Activated naive CD4-positive, alpha-beta T cell treated with anti-CD3 and anti-CD28 coated beads, Interleukin-2, amount 50 U/mL, for 16 hours (primary cell): Measurements from ENCODE around the gene SMIM30.
"Not testable (repeated sequence)": the region's sequence is repeated elsewhere in the genome, so short reads cannot be mapped to it uniquely, and the experiment has no call there.

Experiments
- DNase-seq: peaks from one replicate; pipeline ENCODE4 v3.0.0-alpha.2; 2020

SMIM30 gene, protein sequence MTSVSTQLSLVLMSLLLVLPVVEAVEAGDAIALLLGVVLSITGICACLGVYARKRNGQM

GRCh38 chr7:113118074-113118959 is at the start of gene SMIM30:
Gene SMIM30, minus strand, starts transcription at chr7:113118554. Its CDS starts 976 bp downstream, at chr7:113117578.
- DNase-seq: peak; percentile 90

DNA sequence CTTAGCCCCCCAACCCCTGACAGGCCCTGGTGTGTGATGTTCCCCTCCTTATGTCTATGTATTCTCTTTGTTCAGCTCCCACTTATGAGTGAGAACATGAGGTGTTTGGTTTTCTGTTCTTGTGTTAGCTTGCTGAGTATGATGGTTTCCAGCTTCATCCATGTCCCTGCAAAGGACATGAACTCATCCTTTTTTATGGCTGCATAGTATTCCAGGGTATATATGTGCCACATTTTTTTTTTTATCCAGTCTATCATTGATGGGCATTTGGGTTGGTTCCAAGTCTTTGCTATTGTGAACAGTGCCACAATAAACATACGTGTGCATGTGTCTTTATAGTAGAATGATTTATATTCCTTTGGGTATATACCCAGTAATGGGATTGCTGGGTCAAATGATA is 47.8 kb upstream of the SMIM30 start:
- DNase-seq: not testable (repeated sequence)

DNA sequence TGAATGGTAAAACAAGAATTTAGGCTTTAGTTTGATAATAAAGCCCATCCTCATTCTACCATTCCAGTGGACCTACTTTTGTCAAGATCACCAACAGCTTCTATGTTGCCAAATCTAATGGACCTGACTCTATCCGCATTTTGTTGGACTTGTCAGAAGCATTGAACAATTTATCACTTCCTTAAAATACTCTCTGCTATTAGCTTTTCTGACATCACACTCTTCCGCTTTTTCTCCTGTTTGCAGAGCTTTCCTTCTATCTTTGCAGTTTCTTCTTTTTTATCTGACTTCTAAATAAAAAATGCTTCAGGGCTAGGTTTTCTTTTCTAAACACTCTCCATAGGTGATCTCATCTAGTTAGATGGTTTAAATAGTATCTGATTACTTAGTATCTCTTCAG is 42.7 kb upstream of the SMIM30 start:
- DNase-seq: no peak

DNA sequence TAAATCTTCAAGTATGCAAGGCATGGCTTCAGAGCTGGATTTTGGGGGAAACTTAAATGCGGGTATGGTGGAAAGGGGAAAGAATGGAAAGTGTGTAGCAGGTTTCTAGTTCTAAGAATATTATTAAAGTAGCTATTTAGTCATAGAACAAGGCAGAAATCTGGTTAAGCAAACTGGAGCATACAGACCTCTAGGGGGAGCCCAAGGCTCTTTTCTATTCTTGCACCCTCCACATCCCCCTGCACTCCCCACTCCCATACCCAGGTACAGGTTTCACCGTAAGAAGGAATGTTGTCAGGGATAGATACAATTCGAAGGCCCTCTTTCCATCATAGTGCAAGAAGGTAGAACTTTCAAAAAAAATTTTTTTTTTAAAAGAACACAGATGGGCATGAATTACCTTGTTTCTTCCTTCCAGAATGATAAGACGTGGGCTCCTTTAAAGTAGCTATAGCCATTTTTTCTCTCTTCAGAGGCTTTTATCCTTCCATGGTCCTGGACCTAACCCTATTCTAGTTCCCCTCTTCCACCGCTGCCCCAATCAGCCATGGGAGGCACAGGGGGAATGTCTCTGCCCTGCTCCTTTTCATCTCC is 41.5 kb upstream of the SMIM30 start:
- no peak for DNase-seq

- no peak for DNase-seq
Observed at GRCh38 chr7:113158756-113159155, 40.4 kb upstream of the SMIM30 start.

- no peak for DNase-seq
Observed at GRCh38 chr7:113154117-113154516, 35.8 kb upstream of the SMIM30 start.

- DNase-seq: no peak
Observed at GRCh38 chr7:113144817-113145216, 26.5 kb upstream of the SMIM30 start.

DNA sequence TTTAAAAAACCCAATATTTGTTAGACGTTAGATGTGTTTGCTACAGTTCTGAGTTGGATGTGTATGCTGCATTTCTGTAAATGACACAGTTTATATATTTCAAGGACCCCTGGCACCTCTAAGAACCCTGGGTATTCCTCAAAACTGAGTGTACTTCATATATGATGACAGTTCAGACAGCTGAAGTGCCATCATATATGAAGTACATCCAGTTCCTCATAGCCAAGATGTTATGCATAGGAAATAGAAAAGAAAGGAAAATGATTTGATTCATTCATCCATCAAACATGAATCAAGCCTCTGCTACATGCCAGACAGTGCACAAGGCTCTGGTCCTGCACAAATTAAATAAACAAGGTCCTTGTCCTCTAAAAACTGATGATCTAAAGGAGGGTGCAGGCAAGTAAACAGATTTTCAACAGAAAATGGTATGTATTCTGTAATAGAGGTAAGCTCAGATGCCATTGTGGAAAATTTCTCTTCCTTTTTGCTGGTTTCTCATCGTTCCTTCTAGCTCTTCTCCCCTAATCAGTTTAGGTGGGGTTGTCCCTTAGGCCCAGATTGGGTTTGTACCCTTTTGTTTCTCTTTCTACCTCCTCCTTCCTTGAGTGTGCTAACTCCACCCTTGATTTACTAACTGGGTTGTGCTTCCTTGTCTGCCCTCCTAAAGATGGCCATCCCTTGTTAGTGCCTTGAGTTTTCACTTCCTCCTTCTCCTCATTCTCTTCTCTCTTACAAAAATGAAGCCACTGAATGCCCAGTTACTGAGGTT is 25.3 kb upstream of the SMIM30 start:
- DNase-seq: no peak

DNA sequence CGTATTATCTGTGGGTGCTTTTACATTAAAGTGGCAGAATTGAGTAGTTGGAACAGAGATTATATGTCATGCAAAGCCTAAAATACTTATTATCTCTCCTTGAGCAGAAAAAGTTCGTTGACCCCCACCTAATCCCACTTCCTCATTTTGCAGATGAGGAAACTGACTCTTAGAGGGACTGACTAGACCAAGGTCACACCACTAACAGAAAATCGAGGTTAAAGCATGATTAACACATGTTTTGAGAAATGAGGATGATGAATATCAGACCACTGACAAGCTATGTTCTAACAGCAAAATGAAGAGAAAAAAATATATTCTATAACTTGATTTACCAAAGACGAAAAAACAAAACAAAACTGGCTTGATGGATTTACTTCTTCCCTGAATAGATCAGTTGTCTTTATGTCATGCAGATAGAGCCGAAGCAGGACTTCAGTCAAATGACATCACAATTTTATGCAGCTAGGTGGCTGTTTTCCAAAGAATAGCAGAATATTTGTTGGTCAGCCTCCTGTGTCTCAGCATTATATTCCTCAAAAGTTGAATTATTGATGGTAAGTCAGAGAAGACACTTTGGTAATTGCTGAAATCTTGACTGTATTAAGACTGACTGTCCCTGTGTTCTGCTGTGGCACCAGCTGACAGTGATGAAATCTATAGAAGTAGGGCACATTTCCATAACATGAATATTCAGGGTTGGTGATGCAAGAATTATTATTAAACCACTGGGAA is 24.2 kb upstream of the SMIM30 start:
- DNase-seq: no peak

GRCh38 chr7:113141803-113142202 is 23.4 kb upstream of the SMIM30 start:
- DNase-seq: no peak

DNA sequence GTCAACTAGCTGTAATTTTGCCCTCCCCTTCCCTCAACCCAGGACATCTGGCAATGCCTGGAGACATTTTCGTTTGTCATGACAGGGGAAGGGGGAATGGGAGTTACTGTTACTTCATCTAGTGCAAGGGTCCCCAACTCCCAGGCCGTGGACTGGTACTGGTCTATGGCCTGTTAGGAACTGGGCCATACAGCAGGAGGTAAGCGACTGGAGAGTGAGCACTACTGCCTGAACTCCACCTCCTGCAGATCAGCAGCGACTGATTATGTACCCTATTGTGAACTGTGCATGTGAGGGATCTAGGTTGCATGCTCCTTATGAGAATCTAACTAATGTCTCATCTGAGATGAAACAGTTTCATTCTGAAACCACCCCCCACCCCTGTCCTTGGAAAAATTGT is 22.6 kb upstream of the SMIM30 start:
- no peak for DNase-seq

DNA sequence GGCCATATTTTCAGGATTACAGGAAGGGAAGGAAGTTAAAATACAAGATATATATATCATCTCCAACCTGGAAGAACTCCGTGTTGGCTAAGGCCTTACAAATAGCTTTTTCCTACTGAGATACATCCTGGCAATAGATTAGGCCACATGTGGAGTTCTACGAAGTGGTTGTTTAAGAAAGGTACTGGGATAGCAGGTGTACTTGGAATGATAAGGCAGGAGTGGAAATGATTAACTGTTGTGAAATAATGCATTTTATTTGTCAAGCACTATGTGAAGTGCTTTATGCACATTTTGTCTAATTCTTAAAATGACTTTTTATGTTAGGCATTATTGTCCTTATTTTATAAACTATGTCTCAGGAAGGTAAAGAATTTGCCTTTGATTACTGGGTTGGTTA is 18.9 kb upstream of the SMIM30 start:
- no peak for DNase-seq

DNA sequence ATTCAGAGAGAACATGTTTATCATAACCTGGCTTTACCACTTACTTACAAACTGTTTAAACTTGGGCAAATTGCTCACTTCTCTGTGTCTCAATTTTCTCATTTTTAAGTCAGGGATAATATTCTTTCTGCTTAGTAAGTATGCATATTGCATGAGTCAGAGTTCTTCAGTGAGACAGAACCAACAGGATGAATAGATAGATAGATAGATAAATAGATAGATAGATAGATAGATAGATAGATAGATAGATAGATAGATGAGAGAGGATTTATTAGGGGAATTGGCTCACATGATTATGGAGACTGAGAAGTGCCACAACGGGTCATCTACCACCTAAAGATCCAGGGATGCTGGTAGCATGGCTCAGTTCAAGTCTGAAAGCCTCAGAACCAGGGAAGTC is 15.7 kb upstream of the SMIM30 start:
- DNase-seq: no peak

- no peak for DNase-seq
Observed at GRCh38 chr7:113131367-113131766, 13.0 kb upstream of the SMIM30 start.

DNA sequence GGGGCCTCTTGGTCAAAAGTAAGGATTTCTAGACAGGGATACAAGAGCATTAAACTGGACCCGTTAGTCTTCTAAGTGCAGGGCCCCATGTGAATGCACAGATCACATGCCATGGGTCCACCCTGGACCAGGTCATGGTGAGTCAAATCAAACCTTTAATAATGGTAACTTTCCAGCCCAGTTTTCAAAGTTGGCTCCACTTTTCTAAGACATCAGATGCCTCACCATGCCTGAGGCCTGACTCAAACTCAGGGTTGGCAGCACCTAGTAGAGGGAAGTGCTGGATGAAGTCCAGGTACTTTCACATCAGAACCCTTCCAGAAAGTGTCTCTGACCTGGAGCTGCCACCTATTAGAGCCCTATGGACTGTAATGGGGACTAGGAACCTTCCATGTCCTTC is 9.7 kb upstream of the SMIM30 start:
- no peak for DNase-seq

- no peak for DNase-seq
Observed at GRCh38 chr7:113125728-113126127, 7.4 kb upstream of the SMIM30 start.

DNA sequence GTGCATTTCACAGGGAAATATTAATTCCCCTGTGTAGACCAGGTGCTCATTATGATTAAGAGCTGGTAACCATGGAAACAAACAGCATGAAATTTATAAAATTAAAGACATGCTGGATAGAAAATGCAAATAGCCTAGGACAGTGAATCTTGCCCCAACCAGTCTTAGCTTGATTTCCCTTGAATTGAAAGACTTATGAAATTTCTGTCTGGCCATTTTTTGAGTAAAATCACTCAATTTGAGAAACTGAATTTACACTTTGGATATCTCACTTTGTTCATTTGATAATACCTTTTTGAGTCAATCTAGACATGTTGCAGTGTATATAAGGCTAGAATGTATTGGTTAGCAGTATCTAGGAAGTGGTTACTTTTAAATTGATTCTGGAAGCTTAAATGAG is 4.4 kb upstream of the SMIM30 start:
- no peak for DNase-seq

- no peak for DNase-seq
Observed at GRCh38 chr7:113120647-113121046, 2.3 kb upstream of the SMIM30 start.

DNA sequence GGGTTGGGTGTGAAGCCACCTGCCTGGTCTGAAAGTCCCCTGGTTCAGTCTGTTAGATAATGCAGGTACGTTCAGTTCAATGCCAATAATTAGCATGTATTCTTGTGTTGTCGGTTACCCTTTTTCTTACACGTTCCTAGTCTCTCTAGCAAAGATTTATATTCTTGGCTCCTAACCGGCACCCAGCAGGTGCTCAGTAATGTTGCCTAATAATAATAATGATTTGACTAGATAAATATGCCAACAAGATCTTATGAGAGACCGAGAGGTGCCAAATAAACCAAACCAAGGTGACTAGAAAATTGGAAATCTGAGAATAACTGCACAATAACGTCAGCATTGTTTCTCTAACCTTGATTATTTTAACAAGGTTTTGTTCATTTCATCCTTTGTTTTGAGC is 1.1 kb upstream of the SMIM30 start:
- no peak for DNase-seq

GRCh38 chr7:113117374-113117774 is 980 bp downstream of the SMIM30 start:
- DNase-seq: not testable (repeated sequence)

GRCh38 chr7:113113912-113114311 is 4.4 kb downstream of the SMIM30 start:
- DNase-seq: no peak

GRCh38 chr7:113109718-113110117 is 8.6 kb downstream of the SMIM30 start:
- DNase-seq: no peak

DNA sequence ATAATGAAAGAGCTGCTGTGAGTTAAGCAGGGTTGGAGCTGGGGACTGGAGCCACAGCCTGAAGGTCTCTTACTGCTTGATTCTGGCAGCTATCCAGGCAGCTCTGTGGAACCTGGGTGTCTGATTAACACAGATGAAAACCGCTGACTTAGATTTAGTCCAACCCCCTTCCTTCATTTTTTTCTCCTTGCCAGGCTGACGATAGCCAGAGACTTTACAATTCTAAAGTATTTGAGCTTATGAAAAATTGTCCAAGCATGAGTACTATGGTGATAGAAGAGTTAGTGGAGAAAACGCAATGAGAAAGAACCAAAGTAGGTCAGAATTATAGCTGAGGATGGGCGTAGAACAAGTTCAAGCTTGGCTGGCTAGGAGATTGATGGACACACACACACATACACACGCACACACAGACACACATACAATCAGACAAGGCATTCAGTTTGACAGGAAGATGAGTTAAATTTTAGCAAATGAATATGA is 18.2 kb downstream of the SMIM30 start:
- no peak for DNase-seq
